ENCODE results near the gene EML4.

DNA sequence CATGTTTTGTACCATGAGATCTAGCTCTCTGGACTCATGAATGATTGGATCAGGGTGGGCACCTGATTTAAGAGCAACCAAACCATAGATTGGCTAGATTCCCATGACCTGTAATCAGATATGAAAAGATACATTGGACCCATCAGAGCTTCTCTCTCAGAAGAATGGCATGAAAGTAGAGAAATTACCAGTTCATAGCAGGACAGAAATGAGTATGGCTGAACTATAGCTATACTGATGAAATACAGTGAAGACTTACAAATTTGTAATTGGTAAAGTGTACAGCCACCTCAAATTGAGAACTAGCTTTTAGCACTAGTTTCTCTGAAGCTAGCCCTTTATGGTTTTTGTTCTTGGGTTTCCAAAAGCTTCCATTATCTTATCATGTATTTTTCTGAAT lies 19.0 kb upstream of the EML4 start:
- TF ChIP-seq, protein P1, sequence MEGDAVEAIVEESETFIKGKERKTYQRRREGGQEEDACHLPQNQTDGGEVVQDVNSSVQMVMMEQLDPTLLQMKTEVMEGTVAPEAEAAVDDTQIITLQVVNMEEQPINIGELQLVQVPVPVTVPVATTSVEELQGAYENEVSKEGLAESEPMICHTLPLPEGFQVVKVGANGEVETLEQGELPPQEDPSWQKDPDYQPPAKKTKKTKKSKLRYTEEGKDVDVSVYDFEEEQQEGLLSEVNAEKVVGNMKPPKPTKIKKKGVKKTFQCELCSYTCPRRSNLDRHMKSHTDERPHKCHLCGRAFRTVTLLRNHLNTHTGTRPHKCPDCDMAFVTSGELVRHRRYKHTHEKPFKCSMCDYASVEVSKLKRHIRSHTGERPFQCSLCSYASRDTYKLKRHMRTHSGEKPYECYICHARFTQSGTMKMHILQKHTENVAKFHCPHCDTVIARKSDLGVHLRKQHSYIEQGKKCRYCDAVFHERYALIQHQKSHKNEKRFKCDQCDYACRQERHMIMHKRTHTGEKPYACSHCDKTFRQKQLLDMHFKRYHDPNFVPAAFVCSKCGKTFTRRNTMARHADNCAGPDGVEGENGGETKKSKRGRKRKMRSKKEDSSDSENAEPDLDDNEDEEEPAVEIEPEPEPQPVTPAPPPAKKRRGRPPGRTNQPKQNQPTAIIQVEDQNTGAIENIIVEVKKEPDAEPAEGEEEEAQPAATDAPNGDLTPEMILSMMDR (IDR thresholded peaks at IDR 0.05) = no peak
- no peak for TF ChIP-seq EZH2 (IDR thresholded peaks at IDR 0.05; ENCODE audit: borderline replicate concordance, insufficient read depth, low read depth, low read length, poor library complexity, severe bottlenecking)
